ENCODE data around the gene DHPS. TPM values are rescaled to one million over a fixed set of nuclear protein-coding genes. Genes with fewer than 3 reads are reported as not detected.
A peak's percentile ranks its signal among the peaks of the same experiment; 100 is the strongest.

The DHPS gene
- total RNA-seq: 100 to 1,000 TPM; 117 to 139 (median 128) TPM

GRCh38 chr19:12681074-12681987 is at the start of gene DHPS:
TSS of gene DHPS (minus strand) at chr19:12681880. CDS start at chr19:12681766, 114 bp downstream.
- in situ Hi-C loops (cut with MboI; ENCODE audit: low pct_ligation_motif_present in 1 of 4, low pct_unique_long_range_greater_than_20kb in 1 of 4, low sequenced_read_pairs in 3 of 4) (no loop called here), intact Hi-C loops (cut with DNase I; ENCODE audit: low total_unique reads) (no loop called here)
- no peak for TF ChIP-seq EP300 (IDR thresholded peaks at IDR 0.05; ENCODE audit: low read depth)
- peak; percentile 85 for TF ChIP-seq POLR2A (IDR thresholded peaks at IDR 0.05)
- peak; percentile 61 to 78 (median 74) for TF ChIP-seq POLR2AphosphoS5 (IDR thresholded peaks at IDR 0.05)
- Histone ChIP-seq H3K36me3 (peaks cover 0 to 26% (median 9%) of the 10 kb centered on the region in 4 donors), H3K27ac (peak within 1 kb of the TSS; percentile 96 to 99 (median 98)), H3K9me3 (no peaks in the 10 kb centered on the region), H3K4me1 (peaks cover 7 to 17% (median 10%) of the 10 kb centered on the region in 4 donors), H3K27me3 (no peaks in the 10 kb centered on the region), H3K4me3 (peak within 1 kb of the TSS; percentile 64 to 91 (median 75))
- peak; percentile 95 for DNase-seq
- WGBS, 2 donors (ENCODE audit: low coverage in 1 of 2): 1% methylated on average over 14 to 68 of the region's 68 CpGs

DNA sequence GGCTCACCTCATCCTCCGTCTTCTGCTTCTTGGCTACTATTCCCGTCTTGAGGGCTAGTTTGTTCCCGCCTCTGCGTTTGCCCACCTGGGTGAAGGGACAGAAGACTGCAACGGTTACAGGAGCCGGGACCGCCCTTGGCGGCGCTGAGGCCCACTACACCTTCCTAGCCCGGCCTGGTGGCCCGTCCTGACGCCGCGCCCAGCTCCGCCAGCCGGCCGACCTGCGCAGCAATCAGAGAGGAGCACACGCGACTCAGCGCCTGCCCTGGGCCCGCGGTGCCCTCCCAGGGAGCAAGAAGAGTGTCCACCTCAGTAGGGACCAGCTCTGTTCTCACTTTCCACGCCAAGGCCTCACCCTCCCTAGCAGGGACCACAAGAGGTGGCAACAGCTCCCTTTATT is 49.7 kb upstream of the DHPS start:
- Histone ChIP-seq H3K27me3 (no peaks in the 10 kb centered on the region), H3K27ac (no peak overlapping the region), H3K36me3 (peaks cover 0 to 16% (median 5%) of the 10 kb centered on the region in 4 donors), H3K4me3 (no peak overlapping the region), H3K9me3 (no peaks in the 10 kb centered on the region), H3K4me1 (peaks cover 14 to 37% (median 24%) of the 10 kb centered on the region in 4 donors)
- in situ Hi-C loops (cut with MboI; ENCODE audit: low pct_ligation_motif_present in 1 of 4, low pct_unique_long_range_greater_than_20kb in 1 of 4, low sequenced_read_pairs in 3 of 4): no loop called here
- 80 to 89% methylated on average over 2 to 22 of the region's 24 CpGs for WGBS, 2 donors (ENCODE audit: low coverage in 1 of 2)
- TF ChIP-seq CTCF (IDR thresholded peaks at IDR 0.05): no peak
- no peak for TF ChIP-seq POLR2A (IDR thresholded peaks at IDR 0.05)
- no peak for TF ChIP-seq POLR2AphosphoS5 (IDR thresholded peaks at IDR 0.05)
- no peak for TF ChIP-seq EP300 (IDR thresholded peaks at IDR 0.05; ENCODE audit: low read depth)
- intact Hi-C loops (cut with DNase I; ENCODE audit: low total_unique reads): no loop called here
- no peak for DNase-seq

DNA sequence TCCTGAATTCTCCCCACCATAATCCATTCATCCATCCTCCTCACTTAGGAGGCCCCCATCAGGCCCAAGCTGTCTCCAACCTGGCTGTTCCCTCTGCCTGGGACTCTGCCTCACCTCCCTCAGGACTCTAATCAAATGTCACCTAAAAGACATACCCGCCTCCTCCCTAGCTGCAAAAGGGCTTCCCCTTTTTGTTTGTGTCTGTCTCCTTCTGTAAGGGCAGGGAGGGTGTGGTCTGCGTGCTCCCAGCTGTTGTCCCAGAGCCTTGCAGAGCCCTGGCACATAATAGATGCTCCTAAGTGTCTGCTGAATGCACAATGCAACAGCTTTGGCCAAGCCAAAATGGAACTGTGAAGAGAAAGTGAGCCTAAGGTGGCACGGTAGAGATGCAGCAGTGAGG is 48.4 kb upstream of the DHPS start:
- no peaks in the 10 kb centered on the region for H3K9me3 ChIP-seq
- DNase-seq: no peak
- in situ Hi-C loops (cut with MboI; ENCODE audit: low pct_ligation_motif_present in 1 of 4, low pct_unique_long_range_greater_than_20kb in 1 of 4, low sequenced_read_pairs in 3 of 4): no loop called here
- intact Hi-C loops (cut with DNase I; ENCODE audit: low total_unique reads): no loop called here
- no peaks in the 10 kb centered on the region for H3K27me3 ChIP-seq
- WGBS, 2 donors (ENCODE audit: low coverage in 1 of 2): 57 to 78% methylated on average over 1 to 3 of the region's 3 CpGs
- no peak overlapping the region for H3K4me3 ChIP-seq
- peaks cover 0 to 16% (median 5%) of the 10 kb centered on the region in 4 donors for H3K36me3 ChIP-seq
- H3K4me1 ChIP-seq: peaks cover 12 to 27% (median 21%) of the 10 kb centered on the region in 4 donors
- TF ChIP-seq POLR2AphosphoS5 (IDR thresholded peaks at IDR 0.05) (no peak), CTCF (IDR thresholded peaks at IDR 0.05) (no peak), POLR2A (IDR thresholded peaks at IDR 0.05) (no peak), EP300 (IDR thresholded peaks at IDR 0.05; ENCODE audit: low read depth) (no peak)
- H3K27ac ChIP-seq: no peak overlapping the region

- H3K27ac ChIP-seq: no peak overlapping the region
- intact Hi-C loops (cut with DNase I; ENCODE audit: low total_unique reads): no loop called here
- no peaks in the 10 kb centered on the region for H3K9me3 ChIP-seq
- TF ChIP-seq EP300 (IDR thresholded peaks at IDR 0.05; ENCODE audit: low read depth): no peak
- TF ChIP-seq CTCF (IDR thresholded peaks at IDR 0.05): no peak
- TF ChIP-seq POLR2A (IDR thresholded peaks at IDR 0.05): no peak
- TF ChIP-seq POLR2AphosphoS5 (IDR thresholded peaks at IDR 0.05): no peak
- H3K27me3 ChIP-seq: no peaks in the 10 kb centered on the region
- H3K4me1 ChIP-seq: peaks cover 9 to 32% (median 20%) of the 10 kb centered on the region in 4 donors
- in situ Hi-C loops (cut with MboI; ENCODE audit: low pct_ligation_motif_present in 1 of 4, low pct_unique_long_range_greater_than_20kb in 1 of 4, low sequenced_read_pairs in 3 of 4): no loop called here
- H3K36me3 ChIP-seq: peaks cover 0 to 16% (median 5%) of the 10 kb centered on the region in 4 donors
- 98% methylated on average over 9 of the region's 9 CpGs; no CpG with 5 or more reads in 1 of the 2 donors for WGBS, 2 donors (ENCODE audit: low coverage in 1 of 2)
- no peak overlapping the region for H3K4me3 ChIP-seq
- DNase-seq: no peak
Measured at GRCh38 chr19:12727745-12728433, 46.2 kb upstream of the DHPS start.

All from transverse colon (tissue), 4 donors.